PC-9 (cell line): ENCODE data around the gene GSC2.

Experiments used
- CTCF ChIP-seq: fragments of 200-600 bp; sonication (generic); conservative IDR thresholded peaks from 2 replicates; pipeline ENCODE4 v1.6.1; 2017; ENCODE audit warnings: mixed run types, antibody characterized with exemption, mild to moderate bottlenecking, moderate library complexity
- EZH2 ChIP-seq: fragments of 200-600 bp; sonication (generic); IDR thresholded peaks from 2 replicates; pipeline ENCODE4 v1.8.0; 2017; ENCODE audit warnings: antibody characterized with exemption, low read depth

GRCh38 chr22:19197997-19198865, 48.1 kb upstream of the GSC2 start:
- TF ChIP-seq CTCF = no peak
- no peak for TF ChIP-seq EZH2
